Stimulated activated CD4-positive, alpha-beta T cell treated with anti-CD3 and anti-CD28 coated beads, Interleukin-12 subunit alpha, Interleukin-12 subunit beta, amount 100 ng/mL, for 24 hours (primary cell): ENCODE measurements around the gene RORC.
"Not testable (repeated sequence)": the region's sequence is repeated elsewhere in the genome, so short reads cannot be mapped to it uniquely, and the experiment has no call there.

Experiments
- DNase-seq, 2 experiments: peaks; one replicate each; pipeline ENCODE4 v3.0.0-alpha.2; 2020; ENCODE audit warnings: low read depth in 2 of 2

The RORC gene

DNA sequence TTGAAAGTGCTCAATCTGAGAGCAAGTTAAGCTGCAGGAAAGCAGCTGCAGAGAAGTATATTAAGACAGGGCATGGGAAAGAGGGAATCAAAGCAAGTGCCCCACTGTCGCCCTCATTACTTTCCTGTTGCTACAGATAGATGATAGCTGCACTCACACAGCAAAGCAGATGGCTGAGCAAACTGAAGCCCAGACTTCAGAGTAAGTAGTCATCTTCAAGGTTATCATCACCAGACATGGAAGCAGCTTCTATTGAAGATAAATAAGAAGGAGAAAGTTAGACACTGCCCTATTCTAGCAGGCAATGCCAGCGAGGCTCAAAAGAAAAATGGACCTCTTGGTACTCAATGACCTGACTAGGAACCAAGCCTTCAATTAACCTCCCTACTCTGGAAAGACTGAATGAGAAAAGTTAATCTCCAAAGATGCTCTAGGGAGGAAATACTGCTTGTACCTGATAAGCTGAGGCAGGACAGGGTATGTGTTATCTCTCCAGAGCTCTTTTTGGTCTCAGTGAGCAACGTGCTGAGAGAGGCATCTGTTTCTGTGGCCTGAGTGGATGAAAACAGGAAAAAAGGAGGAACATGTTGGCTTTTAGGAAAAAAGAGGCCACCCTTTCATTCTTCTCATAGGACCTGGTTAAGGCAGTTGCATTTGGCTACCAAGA lies 57.2 kb downstream of the RORC start:
- no peak for DNase-seq

DNA sequence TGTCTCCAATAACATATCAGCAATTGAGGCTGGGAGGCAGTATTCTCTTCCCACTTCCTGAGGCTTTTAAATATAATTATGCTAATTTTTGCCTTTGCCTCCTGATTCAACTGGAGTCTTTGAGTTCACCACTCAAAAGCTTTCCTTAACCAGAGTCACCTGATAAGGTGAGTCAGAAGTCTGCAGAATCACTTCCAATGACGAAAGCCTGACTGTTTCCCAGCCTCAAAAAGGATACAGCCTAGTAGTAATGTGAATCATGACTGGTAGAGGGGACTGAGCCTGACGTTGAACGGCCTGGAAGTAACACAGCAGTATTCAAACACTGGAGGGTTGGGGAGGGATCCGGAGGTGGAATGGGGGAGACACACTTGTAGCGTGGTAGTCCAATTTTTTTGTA lies 57.9 kb downstream of the RORC start:
- DNase-seq = no peak

DNA sequence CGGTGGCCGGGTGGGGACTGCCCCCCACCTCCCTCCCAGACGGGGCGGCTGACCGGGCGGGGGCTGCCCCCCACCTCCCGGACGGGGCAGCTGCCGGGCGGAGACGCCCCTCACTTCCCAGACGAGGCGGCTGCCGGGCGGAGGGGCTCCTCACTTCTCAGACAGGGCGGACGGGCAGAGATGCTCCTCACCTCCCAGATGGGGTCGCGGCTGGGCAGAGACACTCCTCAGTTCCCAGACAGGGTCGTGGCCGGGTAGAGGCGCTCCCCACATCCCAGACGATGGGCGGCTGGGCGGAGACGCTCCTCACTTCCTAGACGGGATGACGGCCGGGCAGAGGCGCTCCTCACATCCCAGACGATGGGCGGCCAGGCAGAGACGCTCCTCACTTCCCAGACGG lies 62.3 kb downstream of the RORC start:
- DNase-seq = not testable (repeated sequence)

DNA sequence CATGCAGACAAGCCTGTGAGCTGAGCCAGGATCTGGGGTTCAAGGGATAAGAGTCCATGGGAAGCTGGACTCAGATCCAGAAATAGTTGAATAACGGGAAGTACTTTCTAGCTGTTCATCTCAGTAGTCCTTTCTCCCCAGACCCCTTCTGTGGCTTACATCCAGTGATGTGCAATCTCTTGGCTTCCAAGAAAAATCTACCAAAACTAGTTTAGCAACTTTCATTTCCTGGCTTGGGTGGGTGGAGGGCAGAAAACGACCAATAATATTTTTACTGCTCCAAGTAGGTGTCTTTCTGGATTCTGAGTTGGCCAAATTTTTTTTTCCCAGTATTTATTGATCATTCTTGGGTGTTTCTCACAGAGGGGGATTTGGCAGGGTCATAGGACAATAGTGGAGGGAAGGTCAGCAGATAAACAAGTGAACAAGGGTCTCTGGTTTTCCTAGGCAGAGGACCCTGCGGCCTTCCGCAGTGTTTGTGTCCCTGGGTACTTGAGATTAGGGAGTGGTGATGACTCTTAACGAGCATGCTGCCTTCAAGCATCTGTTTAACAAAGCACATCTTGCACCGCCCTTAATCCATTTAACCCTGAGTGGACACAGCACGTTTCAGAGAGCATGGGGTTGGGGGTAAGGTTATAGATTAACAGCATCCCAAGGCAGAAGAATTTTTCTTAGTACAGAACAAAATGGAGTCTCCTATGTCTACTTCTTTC lies 63.1 kb downstream of the RORC start:
- not testable (repeated sequence) for DNase-seq

GRCh38 chr1:151763990-151764389 lies 67.6 kb downstream of the RORC start:
- DNase-seq = no peak

DNA sequence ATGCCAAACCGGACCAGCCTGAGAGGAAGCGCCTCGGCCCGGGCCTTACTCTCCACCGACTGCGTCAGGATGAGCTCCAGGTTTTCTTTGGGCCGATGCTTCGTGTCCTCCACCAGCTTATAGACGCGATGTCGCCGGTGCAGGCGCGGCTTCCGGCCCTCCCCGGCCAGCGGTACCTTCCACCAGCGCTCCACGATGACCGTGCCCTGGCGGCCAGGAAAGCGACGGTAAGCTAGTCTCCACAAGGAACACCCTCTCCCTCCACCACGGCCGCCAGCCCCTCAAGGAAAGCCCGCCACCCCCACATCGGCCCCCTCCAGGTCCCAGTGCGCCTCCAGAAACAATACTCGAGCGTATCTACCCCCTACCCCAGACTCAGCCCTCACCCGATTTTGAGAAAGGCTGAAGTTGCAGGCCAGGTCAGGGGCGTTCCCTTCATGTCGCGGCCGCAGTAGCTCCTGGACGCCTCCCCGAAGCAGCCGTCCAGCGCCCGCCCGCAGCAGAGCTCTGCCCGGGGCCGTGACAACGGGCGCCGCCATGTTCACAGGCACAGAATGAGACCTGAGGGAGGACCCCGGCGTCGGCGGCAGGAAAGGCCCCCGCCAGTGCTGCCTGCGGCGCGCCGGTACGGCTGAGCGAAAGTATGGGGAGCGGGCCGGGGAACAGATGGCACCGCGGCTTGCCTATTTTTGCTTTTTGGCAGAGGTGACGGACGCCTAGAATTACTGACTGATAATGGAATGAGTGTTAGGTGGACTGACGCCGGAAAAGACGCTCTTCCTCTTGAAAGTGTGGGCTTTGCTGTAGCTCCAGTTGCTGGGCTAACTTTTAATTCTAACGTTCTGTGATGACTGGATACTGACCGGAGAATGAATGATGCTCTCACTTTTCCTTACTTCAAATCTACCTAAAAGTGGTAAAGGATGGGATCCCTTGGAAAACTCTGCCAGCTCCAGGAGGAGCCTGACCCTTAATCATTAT lies 68.4 kb downstream of the RORC start, which contains the start of gene MRPL9:
Gene MRPL9 (minus strand): TSS at position 556 of the 981 bp plus-strand sequence. CDS start 17 bp downstream, at position 539.
- peak; percentile 77 to 82 for DNase-seq

GRCh38 chr1:151760597-151761385 lies 70.8 kb downstream of the RORC start:
- no peak for DNase-seq

DNA sequence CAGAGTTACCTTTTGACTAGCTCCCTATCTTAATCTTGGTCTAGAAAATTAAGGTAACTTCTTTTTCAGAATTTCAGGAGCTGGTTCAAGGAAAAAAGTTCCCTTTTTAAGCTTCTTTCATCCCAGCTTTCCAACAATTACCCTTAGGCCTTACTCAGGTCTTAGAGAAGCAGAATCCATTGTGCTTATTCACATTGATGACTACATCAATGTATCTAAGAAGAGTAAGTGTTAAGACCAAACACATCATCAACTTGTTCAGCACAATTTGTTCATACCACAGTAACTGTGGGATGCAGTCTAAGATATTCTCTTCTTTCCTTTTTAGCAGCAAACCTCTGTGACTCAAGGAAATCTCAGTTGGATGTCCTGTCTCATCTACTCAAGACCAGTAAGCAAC lies 72.4 kb downstream of the RORC start:
- DNase-seq = no peak

DNA sequence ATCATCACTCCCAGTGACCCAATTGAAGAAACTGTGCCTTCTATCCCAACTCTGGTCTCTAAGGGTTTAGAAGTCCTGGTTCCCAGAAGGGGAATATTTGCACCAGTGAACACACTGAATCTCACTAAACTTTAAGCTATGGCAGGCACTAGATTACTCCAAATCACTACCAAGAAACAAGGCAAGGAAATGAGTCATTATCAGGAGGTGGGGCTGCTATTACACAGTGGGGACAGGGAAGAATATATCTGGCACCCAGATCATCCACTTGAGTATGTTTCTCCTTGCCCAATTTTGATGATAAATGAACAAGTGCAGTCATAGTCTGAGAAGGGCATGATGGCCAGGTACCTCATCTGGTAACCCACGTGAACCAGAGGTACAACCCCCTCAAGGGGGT lies 75.3 kb downstream of the RORC start:
- DNase-seq = no peak
